IMR-90 (cell line): ENCODE data around the gene CHPF. TPM values are rescaled to one million over a fixed set of nuclear protein-coding genes. Genes with fewer than 3 reads are reported as not detected.
A peak's percentile ranks its signal among the peaks of the same experiment; 100 is the strongest.

Experiments
- ATAC-seq: fragments of 200-7000 bp; cut with Tn5 transposase; 2 replicates; pipeline ENCODE4 v1.9.1; 2020; ENCODE audit warnings: low read depth, mild to moderate bottlenecking, moderate library complexity
- BruUV-seq: library from RNA; stranded (reverse); fragments of 400-500 nt; replicated peaks from 2 replicates; lab custom pipeline; 2021; lab: Mats Ljungman, UMichigan
- CTCF ChIA-PET: fragments of 300-600 bp; formaldehyde crosslinking; extraction: SDS; loops from one replicate; lab custom pipeline; 2021; ENCODE audit warnings: antibody characterized with exemption; lab: Yijun Ruan, JAX
- POLR2A ChIA-PET: fragments of 300-600 bp; sonication (Branson Sonifier 250); formaldehyde crosslinking; loops from one replicate; lab custom pipeline; 2022; ENCODE audit warnings: antibody characterized with exemption; ENCODE audit not compliant: unreplicated experiment; lab: Charles Lee
- DNase-seq: peaks from one replicate; pipeline ENCODE4 v3.0.0; 2013
- H2AFZ ChIP-seq: replicated peaks from 2 replicates; pipeline ENCODE3; 2013; ENCODE audit warnings: low read length, mild to moderate bottlenecking; ENCODE audit not compliant: poor library complexity
- H2AK5ac ChIP-seq: 2 replicates; pipeline ENCODE4 v1.6.1; 2013; ENCODE audit warnings: low read depth, low read length, inconsistent platforms
- H2AK9ac ChIP-seq: replicated peaks from 2 replicates; pipeline ENCODE3; 2013; ENCODE audit warnings: mild to moderate bottlenecking, low read depth, low read length, moderate library complexity; ENCODE audit not compliant: poor library complexity
- H2BK120ac ChIP-seq: 2 replicates; pipeline ENCODE4 v1.6.1; 2013; ENCODE audit warnings: low read depth, low read length, inconsistent platforms
- H2BK15ac ChIP-seq: 3 replicates; pipeline ENCODE4 v1.6.1; 2013; ENCODE audit warnings: low read depth, low read length, inconsistent platforms
- H2BK20ac ChIP-seq: 2 replicates; pipeline ENCODE4 v1.6.1; 2013; ENCODE audit warnings: low read depth, mild to moderate bottlenecking, inconsistent platforms, low read length, moderate library complexity
- H2BK5ac ChIP-seq: 2 replicates; pipeline ENCODE4 v1.6.1; 2013; ENCODE audit warnings: mild to moderate bottlenecking, low read depth, low read length, inconsistent platforms; ENCODE audit not compliant: poor library complexity, severe bottlenecking
- H3K14ac ChIP-seq: replicated peaks from 2 replicates; pipeline ENCODE4 v1.6.1; 2013; ENCODE audit warnings: low read depth, low read length, inconsistent platforms
- H3K18ac ChIP-seq: 2 replicates; pipeline ENCODE4 v1.6.1; 2013; ENCODE audit warnings: low read depth, low read length, control low read depth
- H3K23ac ChIP-seq: 2 replicates; pipeline ENCODE4 v1.6.1; 2013; ENCODE audit warnings: low read depth, low read length, inconsistent platforms
- H3K27ac ChIP-seq: 2 replicates; pipeline ENCODE4 v1.5.1; 2013; ENCODE audit warnings: mild to moderate bottlenecking, control low read depth, low read length; ENCODE audit not compliant: insufficient read depth
- H3K27me3 ChIP-seq: 2 replicates; pipeline ENCODE4 v1.6.1; 2013; ENCODE audit warnings: low read length; ENCODE audit not compliant: control insufficient read depth, insufficient read depth
- H3K36me3 ChIP-seq: 2 replicates; pipeline ENCODE4 v1.6.1; 2013; ENCODE audit warnings: low read length, mixed read lengths; ENCODE audit not compliant: control insufficient read depth, insufficient read depth
- H3K4ac ChIP-seq: 2 replicates; pipeline ENCODE4 v1.6.1; 2013; ENCODE audit warnings: low read depth, low read length, inconsistent platforms
- H3K4me1 ChIP-seq: 2 replicates; pipeline ENCODE4 v1.6.1; 2013; ENCODE audit warnings: low read length, mixed read lengths; ENCODE audit not compliant: control insufficient read depth, insufficient read depth
- H3K4me2 ChIP-seq: 2 replicates; pipeline ENCODE4 v1.6.1; 2013; ENCODE audit warnings: low read depth, mild to moderate bottlenecking, control low read depth, low read length, moderate library complexity
- H3K4me3 ChIP-seq: 2 replicates; pipeline ENCODE4 v1.5.1; 2013; ENCODE audit warnings: low read depth, mild to moderate bottlenecking, control low read depth, low read length, moderate library complexity; ENCODE audit not compliant: insufficient read depth
- H3K56ac ChIP-seq: 2 replicates; pipeline ENCODE4 v1.6.1; 2013; ENCODE audit warnings: low read length, inconsistent platforms; ENCODE audit not compliant: insufficient read depth; ENCODE audit errors: extremely low read depth
- H3K79me1 ChIP-seq, 2 experiments: 2 replicates each; pipeline ENCODE4 v1.6.1; 2013; ENCODE audit warnings: low read length in 2 of 2, inconsistent platforms in 1 of 2, low read depth in 1 of 2
- H3K9ac ChIP-seq: 2 replicates; pipeline ENCODE4 v1.6.1; 2013; ENCODE audit warnings: low read depth, low read length, control low read depth
- H3K9me1 ChIP-seq: 2 replicates; pipeline ENCODE4 v1.6.1; 2013; ENCODE audit warnings: low read length, inconsistent platforms; ENCODE audit not compliant: insufficient read depth
- H3K9me3 ChIP-seq: 2 replicates; pipeline ENCODE4 v1.6.1; 2013; ENCODE audit warnings: low read length; ENCODE audit not compliant: control insufficient read depth, insufficient read depth
- H4K20me1 ChIP-seq: 2 replicates; pipeline ENCODE4 v1.6.1; 2013; ENCODE audit warnings: low read length, inconsistent platforms; ENCODE audit not compliant: insufficient read depth
- H4K5ac ChIP-seq: 2 replicates; pipeline ENCODE4 v1.6.1; 2013; ENCODE audit warnings: mild to moderate bottlenecking, low read depth, low read length, control low read depth
- H4K8ac ChIP-seq, 2 experiments: 2 replicates each; pipeline ENCODE4 v1.6.1; 2013; ENCODE audit warnings: low read depth in 2 of 2, low read length in 2 of 2, control low read depth in 1 of 2, inconsistent platforms in 1 of 2
- H4K91ac ChIP-seq: 2 replicates; pipeline ENCODE4 v1.6.1; 2013; ENCODE audit warnings: low read depth, low read length, inconsistent platforms; ENCODE audit not compliant: insufficient read depth
- MXI1 ChIP-seq: IDR thresholded peaks from 2 replicates; pipeline ENCODE4 v1.6.1; 2012; ENCODE audit warnings: low read depth, mild to moderate bottlenecking, low read length, moderate library complexity, borderline replicate concordance
- SMC3 ChIP-seq: fragments of 150-350 bp; IDR thresholded peaks from 2 replicates; pipeline ENCODE4 v1.6.1; 2016; ENCODE audit warnings: low read depth, mild to moderate bottlenecking, antibody characterized with exemption, low read length, moderate library complexity
- WGBS, 2 experiments: methylation state at CpG; one replicate each; pipeline versions ENCODE4 v1.1.5 to v1.1.7; 2013; ENCODE audit warnings: missing lambda C conversion rate in 2 of 2; ENCODE audit not compliant: insufficient read length in 1 of 2; ENCODE audit errors: extremely low coverage in 2 of 2; 5-methylcytosine and 5-hydroxymethylcytosine counted together
- dilution Hi-C: fragments of 300-500 bp; cut with HindIII; formaldehyde crosslinking; loops from one replicate; pipeline ENCODE4 v1.14.3; 2018; ENCODE audit warnings: low sequenced_read_pairs; ENCODE audit not compliant: unreplicated experiment
- in situ Hi-C: fragments of 300-500 bp; cut with MboI; formaldehyde crosslinking; loops from 3 replicates; pipeline ENCODE4 v1.14.3; 2019; ENCODE audit warnings: low sequenced_read_pairs, inconsistent platforms, mixed read lengths
- intact Hi-C: fragments of 100-400 bp; cut with micrococcal nuclease; formaldehyde crosslinking; loops from 2 replicates; pipeline ENCODE4 v1.10.0; 2022
- polyA plus RNA-seq, 3 experiments: library from polyadenylated mRNA; depleted of rRNA; stranded (reverse); fragments of >200 nt; gene quantifications; 2 replicates each; pipeline ENCODE4 v1.2.3, GENCODE V29; 2012; ENCODE audit warnings: low replicate concordance in 1 of 3
- total RNA-seq: library from RNA; depleted of rRNA; stranded (reverse); fragments of >200 nt; gene quantifications from 2 replicates; pipeline ENCODE4 v1.2.3, GENCODE V29; 2012

CHPF gene
- total and polyA plus RNA-seq, 2 of the 4 experiments (the other 2 are of a cell fraction): 24.0 to 115 TPM

DNA sequence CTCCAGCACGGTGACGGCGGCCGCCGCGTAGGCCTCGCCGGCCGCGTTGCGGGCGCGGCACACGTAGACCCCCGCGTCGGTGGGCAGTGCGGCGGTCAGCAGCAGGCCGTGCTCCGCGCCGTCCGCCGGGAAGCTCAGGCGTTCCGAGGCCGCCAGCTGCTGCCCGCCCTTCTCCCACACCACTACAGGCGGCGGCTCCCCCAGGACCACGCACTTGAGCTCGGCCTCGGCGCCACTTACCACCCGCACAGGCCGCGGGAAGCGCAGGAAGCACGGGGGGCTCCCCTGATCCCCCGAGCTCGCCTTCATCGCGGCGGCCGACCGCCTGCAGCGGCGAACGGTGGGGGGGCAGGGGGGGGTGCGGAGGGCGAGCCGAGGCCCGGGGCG, 27.3 kb upstream of the CHPF start:
- Histone ChIP-seq H4K20me1 (peaks cover 8% of the 10 kb centered on the region; the same call in 1 of the 2 replicates), H3K9me3 (no peaks in the 10 kb centered on the region), H3K27ac (peak overlapping the region; percentile 94), H3K23ac (no peak overlapping the region), H3K4ac (peak overlapping the region; percentile 86), H3K79me1 (peaks cover 11 to 18% of the 10 kb centered on the region in 2 experiments), H3K18ac (peak overlapping the region; percentile 60; the same call in 1 of the 2 replicates), H2AFZ (peak overlapping the region; percentile 97), H3K4me1 (peaks cover 10% of the 10 kb centered on the region), H2AK9ac (peak overlapping the region; percentile 94), H2AK5ac (no peak overlapping the region; the same call in 1 of the 2 replicates), H3K56ac (no peak overlapping the region), H3K9me1 (peaks cover 8% of the 10 kb centered on the region; the same call in 1 of the 2 replicates), H3K14ac (peak overlapping the region; percentile 94), H3K27me3 (peaks cover 6% of the 10 kb centered on the region), H3K36me3 (peaks cover 15% of the 10 kb centered on the region; the same call in 1 of the 2 replicates), H2BK15ac (no peak overlapping the region), H4K8ac (peak overlapping the region; percentile 66 to 76; a peak in 3 of 4 replicates), H4K5ac (peak overlapping the region; percentile 73), H2BK120ac (0 out of 2 replicates have a peak overlapping the region, but pooled peaks have one; percentile 48), H3K4me3 (peak overlapping the region; percentile 94), H4K91ac (peak overlapping the region; percentile 62; the same call in 1 of the 2 replicates), H2BK5ac (peak overlapping the region; percentile 81), H3K9ac (peak overlapping the region; percentile 92), H3K4me2 (peak overlapping the region; percentile 75), H2BK20ac (no peak overlapping the region)
- intact Hi-C loops (loop anchor here (1.0 kb wide), 1 partner anchor 71 kb away; no protein-coding TSS in a partner anchor), in situ Hi-C loops (no loop called here), dilution Hi-C loops (no loop called here)
- WGBS, 2 experiments: 0% methylated on average over 14 of the region's 55 CpGs; no CpG with 5 or more reads in 1 of the 2 experiments
- POLR2A ChIA-PET: interaction anchor here (0.5 to 0.9 kb wide), 2 partner anchors 13 to 108 kb away, joined by 5 to 6 read pairs; no protein-coding TSS in a partner anchor
- ATAC-seq (peak; percentile 60), DNase-seq (peak; percentile 12)
- no peak for TF ChIP-seq SMC3
- 0 out of 2 replicates have a peak, but pooled peaks have one; percentile 14 for TF ChIP-seq MXI1
- no TSS peak for BruUV-seq
- CTCF ChIA-PET: no interaction called here
